EH (cell line): ENCODE data around the gene CLSTN2.

ENCODE experiments used
- DNase-seq: peaks from one replicate; pipeline ENCODE4 v3.0.0-alpha.2; 2015; ENCODE audit warnings: low read depth

The CLSTN2 gene

DNA sequence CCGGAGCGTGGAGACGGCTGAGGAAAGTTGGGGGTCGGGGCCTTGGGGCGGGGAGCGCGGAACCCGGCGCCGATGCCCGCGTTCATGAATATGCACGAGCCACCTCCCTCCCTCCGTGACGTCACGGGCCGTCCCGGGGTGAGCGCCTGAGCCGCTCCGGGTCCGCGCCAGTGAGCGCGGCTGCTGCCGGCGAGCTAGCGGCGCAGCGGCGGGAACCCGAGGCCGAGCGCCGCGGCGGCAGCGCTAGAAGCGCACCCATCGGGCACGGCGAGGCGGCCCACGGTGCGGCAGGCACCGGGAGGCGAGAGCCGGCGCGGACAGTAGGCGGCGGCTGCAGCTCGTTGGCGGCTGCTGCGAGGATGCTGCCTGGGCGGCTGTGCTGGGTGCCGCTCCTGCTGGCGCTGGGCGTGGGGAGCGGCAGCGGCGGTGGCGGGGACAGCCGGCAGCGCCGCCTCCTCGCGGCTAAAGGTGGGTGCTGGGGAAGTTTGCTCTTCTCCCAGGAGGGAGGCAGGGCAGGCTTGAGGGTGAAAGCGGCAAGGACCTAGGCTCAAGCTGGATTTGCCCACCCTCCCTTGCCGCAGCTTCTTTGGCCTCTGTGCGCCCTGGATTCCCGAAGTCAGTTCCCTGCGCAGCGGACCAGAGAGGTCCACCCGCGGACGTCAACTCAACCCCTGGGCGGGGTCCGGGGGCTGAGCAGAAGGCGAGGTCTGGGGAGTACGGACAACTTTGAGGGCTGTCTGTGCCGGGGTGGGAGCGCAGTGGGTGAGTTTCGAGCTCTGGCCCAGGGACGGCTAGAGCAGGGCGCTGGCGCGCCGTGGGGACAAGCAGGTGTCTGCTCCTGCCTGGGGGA, at the start of gene CLSTN2:
Gene CLSTN2 (plus strand): TSS at position 170 of the 850 bp plus-strand sequence.
- peak; percentile 40 for DNase-seq

DNA sequence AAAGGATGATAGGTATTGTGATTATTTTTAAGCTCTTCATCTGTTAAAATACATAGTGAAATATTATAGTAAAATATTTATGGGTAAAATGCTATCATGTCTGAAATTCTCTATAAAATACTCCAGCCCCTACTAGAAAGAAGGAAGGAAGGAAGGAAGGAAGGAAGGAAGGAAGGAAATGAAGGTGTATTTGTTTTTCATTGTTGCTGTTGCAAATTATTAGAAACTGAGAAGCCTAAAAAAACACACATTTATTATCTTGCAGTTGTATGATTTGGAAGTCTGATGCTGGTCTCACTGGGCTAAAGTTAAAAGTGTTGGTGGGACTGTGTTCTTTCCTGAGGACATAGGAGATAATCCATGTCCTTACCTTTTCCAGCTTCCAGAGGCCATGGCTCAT, 47.6 kb upstream of the CLSTN2 start:
- DNase-seq = no peak

DNA sequence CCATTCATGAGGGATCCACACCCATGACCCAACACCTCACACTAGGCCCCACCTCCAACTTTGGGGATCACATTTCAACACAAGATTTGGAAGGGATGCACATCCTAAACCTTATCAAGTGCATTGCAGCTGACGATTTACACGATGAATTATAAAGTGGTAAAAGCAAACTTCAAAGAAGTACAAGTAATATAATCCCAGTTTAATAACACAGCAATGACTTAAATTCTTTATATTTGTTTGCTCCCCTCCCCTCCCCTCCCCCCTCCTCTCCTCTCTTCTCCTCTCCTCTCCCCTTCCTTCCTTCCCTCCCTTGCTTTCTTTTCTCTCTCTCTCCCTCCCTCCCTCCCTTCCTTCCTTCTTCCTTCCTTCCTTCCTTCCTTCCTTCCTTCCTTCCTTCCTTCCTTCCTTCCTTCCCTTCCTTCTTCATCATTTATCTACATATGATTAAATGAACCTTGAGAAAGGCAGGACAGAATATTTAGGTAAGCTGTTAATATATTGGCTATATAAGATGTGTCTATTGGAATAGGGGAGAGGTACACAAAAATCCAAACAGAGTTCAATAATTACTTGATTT, 46.3 kb upstream of the CLSTN2 start:
- DNase-seq = no peak

DNA sequence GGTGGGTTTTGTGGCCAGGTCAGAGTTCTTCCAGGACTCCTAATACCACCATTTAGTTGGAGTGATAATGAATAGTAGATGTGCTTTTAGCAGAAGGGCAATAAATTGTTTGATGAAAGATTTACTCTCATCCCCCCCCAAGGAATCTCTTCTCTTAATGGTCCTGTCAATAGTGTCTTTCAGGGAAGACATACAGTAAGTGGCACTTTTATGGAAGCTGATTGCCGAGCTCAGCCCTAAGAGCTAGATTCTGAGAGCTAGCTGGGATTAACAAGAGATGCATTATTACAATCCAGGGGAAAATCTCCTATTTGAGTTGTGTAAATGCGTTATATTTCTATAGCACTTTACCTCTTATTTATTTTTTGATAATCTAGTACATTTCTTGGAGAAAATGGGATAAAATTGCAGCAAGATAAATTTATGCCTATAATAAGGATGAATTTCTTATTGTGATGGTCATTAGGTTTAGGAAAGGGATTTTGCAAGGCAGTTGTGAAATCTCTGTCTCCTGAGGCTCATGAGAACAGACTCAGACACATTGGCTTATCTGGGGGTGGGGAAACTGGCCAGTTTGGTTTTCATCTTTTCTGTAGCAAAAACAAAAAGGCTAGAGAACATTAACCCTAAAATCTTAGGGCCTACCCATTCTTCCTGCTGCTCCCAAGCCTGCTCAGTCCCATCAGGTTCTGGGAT, 41.6 kb upstream of the CLSTN2 start:
- DNase-seq = no peak

DNA sequence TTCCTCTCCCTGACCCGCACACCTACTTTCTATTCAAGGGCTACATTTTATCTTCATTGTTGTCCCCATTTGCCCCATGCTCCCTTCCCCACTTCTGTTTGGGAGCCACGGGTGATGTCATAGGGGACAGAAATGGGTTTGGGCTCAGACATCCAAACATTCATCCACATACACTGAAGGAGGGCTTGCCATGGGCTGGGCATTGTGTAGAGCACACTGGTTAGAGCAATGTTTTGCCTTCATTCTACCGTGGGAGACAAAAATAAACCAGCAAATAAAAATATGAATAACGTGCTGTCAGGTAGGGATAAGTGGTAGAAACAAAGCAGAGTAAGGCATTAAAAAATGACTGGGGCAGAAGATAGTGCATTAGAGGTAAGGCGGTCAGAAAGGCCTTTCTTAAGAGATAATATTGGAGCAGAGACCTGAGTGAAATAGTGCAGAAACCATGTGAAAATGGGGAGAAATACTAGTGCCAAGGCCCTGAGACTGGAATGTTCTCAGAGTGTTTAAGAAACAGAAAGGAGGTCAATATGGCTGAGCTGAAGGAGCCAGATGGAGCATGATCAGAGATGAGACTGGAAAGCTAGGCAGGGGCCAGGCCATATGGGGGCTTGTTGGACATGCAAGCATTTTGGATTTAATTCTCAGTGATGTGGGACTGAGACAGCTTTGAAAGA, 40.9 kb upstream of the CLSTN2 start:
- DNase-seq = no peak

DNA sequence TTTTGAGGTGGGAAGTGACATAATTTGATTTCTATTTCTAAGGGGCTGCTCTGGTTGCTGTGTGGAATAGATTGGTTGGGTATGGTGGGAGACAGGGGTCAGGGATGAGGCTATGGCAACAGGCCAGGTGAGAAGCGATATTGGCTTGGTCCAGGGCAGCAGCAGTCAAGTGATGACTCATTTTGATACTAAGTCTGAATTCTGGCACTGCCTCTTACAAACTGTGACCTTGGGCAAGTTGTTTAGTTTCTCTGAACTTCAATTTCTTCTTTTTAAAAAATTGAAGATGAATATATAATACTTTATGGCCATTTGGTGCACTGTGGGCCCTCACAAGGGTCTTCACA, 40.4 kb upstream of the CLSTN2 start:
- DNase-seq = no peak

DNA sequence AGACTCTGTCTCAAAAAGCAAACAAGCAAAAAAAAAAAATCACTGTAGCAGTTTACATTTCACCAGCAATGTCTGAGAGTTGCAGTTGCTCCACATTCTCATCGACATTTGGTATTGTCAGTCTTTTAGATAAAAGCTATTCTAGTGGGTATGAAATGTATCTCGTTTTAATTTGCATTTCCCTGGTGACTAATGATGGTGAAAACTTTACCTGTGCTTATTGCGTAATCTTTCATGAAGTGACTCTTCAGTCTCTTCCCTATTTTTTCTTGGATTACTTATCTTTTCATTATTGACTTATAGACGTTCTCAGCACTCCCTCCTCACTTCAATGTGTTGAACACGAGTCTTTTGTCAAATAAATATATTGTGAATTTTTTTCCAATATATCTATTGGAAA, 37.2 kb upstream of the CLSTN2 start:
- no peak for DNase-seq

DNA sequence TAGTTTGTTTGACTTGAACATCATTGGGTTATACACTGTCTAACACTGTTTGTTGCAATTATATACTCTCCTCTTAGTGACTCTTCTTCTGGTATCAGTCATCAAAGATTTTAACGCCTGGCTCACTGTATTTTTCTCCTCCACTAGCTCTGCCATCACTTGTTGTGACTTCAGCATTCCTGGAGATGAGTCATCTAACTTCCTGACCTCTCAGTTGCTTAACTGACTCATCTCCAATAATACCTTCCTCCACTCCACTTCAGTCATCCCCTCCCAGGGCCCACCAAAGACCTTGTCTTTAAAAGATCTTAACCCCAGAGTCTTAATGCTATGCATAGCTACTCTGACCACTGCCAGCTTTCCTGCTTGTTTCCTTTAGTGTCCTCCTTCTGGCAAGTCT, 28.6 kb upstream of the CLSTN2 start:
- peak; percentile 68 for DNase-seq

DNA sequence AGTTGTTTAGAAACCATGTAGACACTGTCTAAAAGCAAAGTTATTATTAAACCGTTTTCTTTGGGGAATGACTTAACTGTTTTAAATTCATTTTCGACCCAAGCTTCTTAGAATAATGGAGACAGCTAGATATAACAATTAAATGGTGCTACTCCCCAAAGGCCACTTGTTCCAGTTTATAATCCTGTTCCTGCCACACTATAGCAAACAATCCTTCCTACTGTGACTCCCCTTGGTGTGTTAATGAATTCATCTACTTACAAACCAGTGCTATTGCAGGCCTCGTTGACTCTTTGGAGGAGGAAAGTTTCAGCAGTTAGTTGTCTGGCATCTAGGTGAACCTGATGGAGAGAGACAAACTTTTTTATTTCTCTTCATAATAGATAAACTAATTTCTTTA, 25.2 kb upstream of the CLSTN2 start:
- no peak for DNase-seq

DNA sequence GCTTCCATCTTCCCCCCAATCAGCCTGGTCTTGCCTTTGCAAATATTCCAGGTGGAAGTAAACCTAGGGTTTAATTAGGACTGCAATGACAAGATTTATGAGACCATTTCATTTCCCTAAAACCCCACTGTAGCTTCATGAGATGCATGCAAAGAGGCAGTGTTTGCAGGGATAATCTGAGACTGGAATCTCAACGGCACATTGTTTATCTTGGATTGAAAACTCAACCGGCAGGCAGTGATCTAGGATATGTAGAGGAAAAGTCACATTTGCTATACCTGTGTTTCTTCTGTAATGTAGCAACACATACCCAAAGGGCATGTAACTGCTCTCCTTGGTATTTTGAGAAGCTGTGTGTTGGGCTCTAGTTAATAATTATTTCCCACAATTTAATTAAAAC, 18.7 kb upstream of the CLSTN2 start:
- no peak for DNase-seq

DNA sequence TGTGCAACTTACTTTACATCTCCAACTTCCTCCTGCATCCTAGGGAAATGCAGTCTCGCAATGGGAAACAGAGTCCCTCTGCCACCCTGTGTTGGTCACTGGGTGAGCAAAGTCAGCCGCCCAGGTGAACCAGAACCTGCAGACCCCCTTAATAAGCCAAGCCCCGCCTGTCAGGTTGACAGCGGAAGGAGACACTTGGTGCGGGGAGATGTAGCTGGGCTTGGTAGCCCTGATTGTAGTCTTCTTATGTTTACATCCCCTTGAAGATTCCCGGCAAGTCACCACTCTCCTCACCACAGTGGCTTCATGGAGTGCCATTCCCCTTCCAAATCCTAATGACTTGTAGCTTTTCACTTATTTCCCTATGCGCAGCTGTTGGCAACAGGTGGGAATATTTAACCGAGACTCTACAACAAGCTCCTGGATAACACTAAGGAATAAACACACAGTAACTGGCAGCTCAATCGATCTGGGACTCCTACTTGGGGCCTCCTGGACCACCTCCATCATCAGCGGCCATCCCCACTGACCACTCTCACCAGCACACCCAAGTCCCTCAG, 17.7 kb upstream of the CLSTN2 start:
- DNase-seq = no peak

DNA sequence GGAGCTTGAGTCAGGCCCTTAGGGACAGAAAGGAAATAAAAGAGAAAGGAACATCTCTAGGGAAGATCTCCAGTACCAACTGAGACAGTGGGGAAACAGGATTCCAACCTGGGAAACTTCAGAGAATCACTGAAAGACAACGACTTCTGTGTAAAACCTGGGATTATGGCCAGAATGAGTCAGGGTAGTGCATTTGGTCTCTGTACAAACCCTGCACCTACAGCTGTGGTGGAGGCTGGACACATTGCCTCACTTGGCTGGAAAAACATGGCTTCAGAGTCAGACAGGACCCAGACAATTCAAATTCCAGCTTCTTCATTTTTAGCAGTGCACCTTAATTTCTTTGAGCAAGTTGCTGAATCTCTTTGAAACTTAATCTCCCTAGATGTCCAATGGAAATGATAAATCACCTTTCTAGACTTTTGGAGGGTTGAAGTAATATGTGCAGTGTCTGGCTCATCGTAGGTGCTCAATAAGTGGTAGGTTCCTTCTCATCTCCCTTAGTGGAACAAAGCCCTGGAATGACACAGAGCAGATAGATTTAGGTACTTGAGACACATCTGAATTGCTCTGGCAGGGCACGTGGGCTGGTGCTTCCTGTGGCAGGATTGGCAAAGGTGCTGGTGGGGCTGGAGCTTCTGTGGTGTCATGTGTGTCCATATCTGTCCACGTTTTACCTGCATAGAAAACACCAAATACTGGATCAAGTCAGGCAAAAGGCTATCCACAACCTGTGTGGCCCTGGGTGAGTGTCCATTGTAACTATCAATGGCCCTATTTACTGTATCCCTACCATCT, 6.1 kb upstream of the CLSTN2 start:
- no peak for DNase-seq

DNA sequence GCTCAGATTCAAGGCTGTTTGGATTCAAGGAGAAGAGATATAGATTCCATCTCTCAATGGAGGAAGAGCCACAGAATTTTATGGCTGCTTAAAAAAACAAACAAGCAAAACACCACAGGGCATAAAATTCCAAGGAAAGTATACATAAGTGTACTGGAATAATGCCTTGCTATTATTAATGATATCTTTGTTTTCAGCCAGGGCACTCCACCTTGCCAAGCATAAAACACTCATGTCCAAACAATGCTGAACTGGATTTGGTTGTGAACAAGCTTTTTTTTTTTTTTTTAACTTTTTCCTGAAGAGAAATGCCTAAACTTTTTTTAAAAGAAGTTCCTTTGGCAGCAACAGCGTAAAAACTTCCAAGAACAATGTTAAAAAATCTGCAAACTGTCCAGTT, 4.8 kb upstream of the CLSTN2 start:
- DNase-seq = no peak

DNA sequence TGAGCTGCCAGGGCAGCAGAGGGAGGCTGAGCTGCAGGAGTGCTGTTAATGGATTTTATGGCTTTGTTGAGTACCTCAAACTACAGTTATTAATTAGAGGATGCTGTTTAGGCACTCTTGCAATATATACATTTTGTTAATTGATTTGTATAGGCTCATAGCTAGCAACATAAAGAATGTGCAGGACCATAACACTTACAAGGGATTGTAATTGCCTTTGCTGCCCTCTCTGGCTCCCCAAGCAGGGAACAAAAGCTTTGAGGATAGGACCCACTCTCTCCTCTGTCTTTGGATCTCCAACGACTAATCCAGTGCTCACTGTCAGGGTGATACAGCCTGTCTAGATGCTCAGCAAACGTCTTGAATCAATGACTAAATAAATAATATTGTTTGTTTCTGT, 1.2 kb upstream of the CLSTN2 start:
- DNase-seq = no peak

DNA sequence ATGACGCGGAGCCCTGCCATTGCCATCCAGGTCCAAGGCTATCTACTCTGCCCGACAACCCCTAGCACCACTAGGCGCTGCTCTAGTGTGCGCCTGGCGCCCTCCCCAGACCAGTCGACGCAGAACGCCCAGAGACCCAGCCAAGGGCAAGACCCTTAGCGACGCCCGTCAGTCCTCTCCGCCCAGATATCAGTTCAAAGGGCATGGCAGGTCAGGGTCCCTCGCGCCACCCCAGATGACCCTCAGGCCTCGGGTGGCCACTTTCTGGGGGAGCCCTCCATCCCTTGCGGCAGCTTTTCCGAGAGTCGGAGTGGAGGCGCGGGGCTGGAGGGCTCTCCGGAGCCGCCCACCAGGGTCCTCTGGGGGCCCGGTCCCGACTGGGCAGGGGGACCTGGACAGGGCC, 371 bp upstream of the CLSTN2 start:
- DNase-seq = peak; percentile 18

DNA sequence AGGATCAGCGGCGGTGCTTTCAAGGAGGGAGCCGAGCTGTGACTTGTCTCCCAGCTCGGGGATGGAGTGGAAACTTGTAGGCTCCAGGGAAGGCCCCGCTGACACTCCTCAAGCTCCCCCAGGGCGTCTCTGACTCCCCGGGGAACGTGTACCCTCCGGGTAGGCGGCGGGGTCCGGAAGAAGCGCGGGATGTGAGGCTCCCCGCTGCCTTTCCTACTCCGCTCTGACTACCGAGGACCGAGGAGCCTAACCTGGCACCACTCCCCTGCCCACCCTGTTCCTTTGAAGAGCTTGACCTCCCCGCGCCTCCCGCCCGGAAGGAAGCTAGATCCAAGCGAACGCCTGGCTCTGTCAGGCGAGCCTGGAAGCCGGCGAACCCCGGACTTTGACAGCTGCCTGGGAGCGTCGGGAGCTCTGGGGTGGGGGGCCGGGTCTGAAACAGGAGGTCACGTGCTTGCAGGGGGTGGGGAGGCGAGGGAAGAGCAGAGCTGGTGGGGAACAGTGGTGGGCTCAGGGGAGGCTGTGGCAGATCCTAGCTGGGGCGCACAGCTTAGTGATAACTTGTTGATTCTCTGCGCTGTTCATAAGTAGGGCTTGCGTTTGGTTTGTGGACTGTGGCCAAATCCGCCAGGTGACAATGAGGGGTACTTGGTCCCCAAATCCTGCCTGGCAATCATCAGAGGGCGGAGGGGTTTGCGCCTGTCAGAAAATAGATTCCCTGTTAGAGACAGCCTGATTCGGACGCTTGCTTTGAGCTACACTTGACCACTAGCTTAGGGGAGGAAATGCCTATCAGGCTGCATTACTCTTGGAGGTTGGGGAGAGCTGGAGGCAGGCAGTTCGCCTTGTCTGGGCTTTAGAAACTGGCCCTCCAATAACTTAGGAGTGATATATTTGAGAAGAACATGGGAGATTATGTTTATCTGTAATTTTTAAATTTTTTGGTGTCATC, 1.2 kb downstream of the CLSTN2 start:
- peak; percentile 13 for DNase-seq

DNA sequence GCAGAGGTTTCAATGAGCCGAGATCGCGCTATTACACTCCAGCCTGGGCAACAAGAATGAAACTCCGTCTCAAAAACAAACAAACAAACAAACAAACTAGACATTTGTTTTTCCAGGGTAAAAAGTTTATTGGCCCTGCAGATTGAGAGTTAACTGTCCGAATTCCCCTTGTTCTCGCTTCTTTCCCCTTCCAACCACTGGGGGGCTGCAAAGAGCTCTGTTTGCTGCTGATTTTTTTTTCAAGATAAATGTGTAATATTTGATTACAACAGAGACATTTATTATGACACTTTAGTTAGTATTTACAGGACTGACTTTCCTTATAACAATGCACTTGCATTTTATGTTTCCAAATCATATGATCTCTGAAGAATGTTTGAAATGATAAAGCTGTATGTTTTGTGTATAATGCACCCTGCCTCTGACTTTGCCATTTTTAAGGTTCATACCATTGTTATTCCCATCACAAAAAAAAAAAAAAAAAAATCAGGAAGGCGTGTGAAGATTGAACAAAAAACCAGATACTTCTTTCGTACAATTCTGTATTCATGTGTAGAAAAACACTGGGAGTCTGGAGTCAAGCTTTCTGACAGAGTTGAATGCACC, 2.8 kb downstream of the CLSTN2 start:
- peak; percentile 47 for DNase-seq

DNA sequence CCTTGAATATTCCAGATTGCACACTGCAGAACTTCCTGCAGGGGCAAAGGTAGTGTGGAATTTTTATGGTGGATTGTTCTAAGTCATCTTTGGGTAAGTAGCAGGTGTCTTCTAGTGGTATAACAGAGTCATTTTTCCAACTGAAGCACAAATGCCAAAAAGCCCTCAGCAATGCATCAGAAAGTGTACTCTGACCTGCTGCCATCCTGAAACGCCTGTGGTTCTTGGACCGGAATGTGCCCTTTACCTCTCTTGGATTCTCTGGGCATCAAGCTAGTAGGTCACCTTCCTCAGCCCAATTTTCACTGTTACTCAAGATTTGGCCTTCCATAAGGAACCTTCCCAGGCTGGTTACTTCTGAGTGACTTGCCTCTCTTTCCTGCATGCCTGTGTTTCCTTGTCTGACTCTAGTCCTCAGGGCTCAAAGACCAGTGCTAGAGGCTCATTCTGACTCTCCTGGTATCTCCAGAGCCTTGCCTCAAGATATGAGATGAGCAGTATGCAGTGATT, 4.8 kb downstream of the CLSTN2 start:
- no peak for DNase-seq

DNA sequence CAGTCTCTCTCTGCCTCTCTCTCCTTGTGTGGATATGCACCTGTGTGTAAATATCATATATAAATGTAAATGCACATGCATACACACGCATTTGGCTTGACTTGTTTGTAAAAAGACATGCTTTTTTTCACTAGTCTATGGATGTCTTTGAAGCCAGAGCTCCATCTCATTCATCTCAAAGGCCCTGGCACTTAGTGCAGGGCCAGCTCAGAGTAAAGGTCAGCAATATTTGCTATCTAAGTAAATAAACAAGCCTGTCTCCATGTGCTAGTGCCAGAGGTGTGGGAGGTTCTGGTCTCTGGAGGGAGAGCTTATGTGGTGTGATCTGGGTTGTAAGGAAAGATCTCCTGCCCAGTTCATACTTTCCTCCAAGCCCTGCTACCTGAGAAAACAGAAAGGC, 5.6 kb downstream of the CLSTN2 start:
- DNase-seq = no peak

DNA sequence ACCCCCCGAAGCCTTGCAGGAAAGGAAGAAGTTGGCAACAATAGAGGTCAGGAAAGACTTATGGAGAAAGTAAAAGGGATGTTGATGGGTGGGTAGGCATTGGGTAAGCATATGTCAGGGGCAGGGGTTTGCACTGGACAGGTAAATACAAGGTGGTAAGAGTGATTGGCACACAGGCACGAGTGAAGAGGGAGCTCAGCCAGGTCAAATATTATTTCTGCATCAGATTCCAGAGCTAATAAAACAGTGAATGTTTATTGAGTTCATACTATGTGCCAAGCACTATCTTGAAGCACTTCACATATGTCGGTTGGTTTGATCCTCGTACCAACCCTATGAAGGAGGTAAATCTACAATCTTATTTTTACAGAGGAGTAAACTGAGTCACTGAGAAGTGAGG, 6.6 kb downstream of the CLSTN2 start:
- no peak for DNase-seq
